NOMO-1 (cell line): ENCODE results near the gene EREG.

Experiments
- DNase-seq, 2 experiments: peaks; one replicate each; lab custom pipeline; 2025; ENCODE audit not compliant: unreplicated experiment in 2 of 2; lab: John Stamatoyannopoulos, UW

The EREG gene

GRCh38 chr4:74418063-74418670, 53.2 kb downstream of the EREG start:
- no peak for DNase-seq

GRCh38 chr4:74420863-74421262, 55.9 kb downstream of the EREG start:
- DNase-seq: no peak

GRCh38 chr4:74423104-74423503, 58.2 kb downstream of the EREG start:
- no peak for DNase-seq

GRCh38 chr4:74424111-74424510, 59.2 kb downstream of the EREG start:
- no peak for DNase-seq

- no peak for DNase-seq
Observed at GRCh38 chr4:74426101-74426500, 61.2 kb downstream of the EREG start.

- no peak for DNase-seq
Observed at GRCh38 chr4:74428276-74428675, 63.3 kb downstream of the EREG start.

GRCh38 chr4:74431113-74431826, 66.3 kb downstream of the EREG start:
- DNase-seq: peak; percentile 45 to 88

GRCh38 chr4:74433043-74433442, 68.1 kb downstream of the EREG start:
- no peak for DNase-seq

- no peak for DNase-seq
Observed at GRCh38 chr4:74433541-74434172, 68.7 kb downstream of the EREG start.

- no peak for DNase-seq
Observed at GRCh38 chr4:74435296-74435695, 70.4 kb downstream of the EREG start.

GRCh38 chr4:74437866-74438265, 72.9 kb downstream of the EREG start:
- DNase-seq: no peak
